K562 (cell line): ENCODE results near the gene NAA80. TPM values are rescaled to one million over a fixed set of nuclear protein-coding genes. Genes with fewer than 3 reads are reported as not detected.
A peak's percentile ranks its signal among the peaks of the same experiment; 100 is the strongest.

Experiments
- ADNP ChIP-seq: fragments of 200-800 bp; sonication (Bioruptor generic); IDR thresholded peaks from 2 replicates; pipeline ENCODE4 v1.6.1; 2016; ENCODE audit warnings: missing genetic modification characterization, missing compliant biosample characterization
- BRD4 ChIP-seq: fragments of 200-600 bp; sonication (generic); IDR thresholded peaks from 2 replicates; pipeline ENCODE4 v1.6.1; 2017; ENCODE audit warnings: inconsistent platforms
- CHD4 ChIP-seq: fragments of 200-600 bp; sonication (generic); IDR thresholded peaks from 3 replicates; pipeline ENCODE4 v1.6.1; 2012; ENCODE audit warnings: low read depth, mild to moderate bottlenecking, mixed read lengths, low read length, inconsistent platforms; ENCODE audit not compliant: insufficient read depth, insufficient replicate concordance, poor library complexity, severe bottlenecking
- DACH1 ChIP-seq: fragments of 450-650 bp; IDR thresholded peaks from 2 replicates; pipeline ENCODE4 v1.6.1; 2018; ENCODE audit not compliant: partially characterized antibody
- ELF2 ChIP-seq: fragments of 250-450 bp; sonication (Bioruptor Pico); IDR thresholded peaks from 2 replicates; pipeline ENCODE4 v1.5.0; 2021; ENCODE audit warnings: mild to moderate bottlenecking
- GTF2E2 ChIP-seq: fragments of 200-800 bp; sonication (Bioruptor generic); IDR thresholded peaks from 2 replicates; pipeline ENCODE4 v1.6.1; 2016; ENCODE audit warnings: missing genetic modification characterization, missing compliant biosample characterization
- KLF13 ChIP-seq: fragments of 450-650 bp; IDR thresholded peaks from 2 replicates; pipeline ENCODE4 v1.6.1; 2016; ENCODE audit warnings: missing genetic modification characterization, low read depth, mild to moderate bottlenecking, missing compliant biosample characterization, moderate library complexity, borderline replicate concordance
- MCM2 ChIP-seq: fragments of 450-650 bp; IDR thresholded peaks from 2 replicates; pipeline ENCODE4 v1.6.1; 2017; ENCODE audit warnings: low read depth, mild to moderate bottlenecking
- MTA3 ChIP-seq: fragments of 450-650 bp; formaldehyde crosslinking; IDR thresholded peaks from 2 replicates; pipeline ENCODE4 v1.6.1; 2017; ENCODE audit warnings: mild to moderate bottlenecking, borderline replicate concordance
- NCOA2 ChIP-seq, 2 experiments: fragments of 450-650 bp; IDR thresholded peaks; 2 replicates each; pipeline ENCODE4 v1.6.1; 2018; ENCODE audit warnings: mild to moderate bottlenecking in 2 of 2, moderate library complexity in 1 of 2; ENCODE audit not compliant: partially characterized antibody in 2 of 2
- NFATC3 ChIP-seq: fragments of 450-650 bp; IDR thresholded peaks from 2 replicates; pipeline ENCODE4 v1.6.1; 2017; ENCODE audit warnings: mild to moderate bottlenecking
- PRMT5 ChIP-seq: sonication (generic); formaldehyde crosslinking; IDR thresholded peaks from 2 replicates; pipeline ENCODE4 v1.5.0; 2020; ENCODE audit warnings: missing genetic modification reagents
- PYGO2 ChIP-seq: fragments of 450-650 bp; IDR thresholded peaks from 2 replicates; pipeline ENCODE4 v1.6.1; 2016; ENCODE audit warnings: mild to moderate bottlenecking, missing genetic modification characterization, moderate library complexity, missing compliant biosample characterization
- RFX1 ChIP-seq: fragments of 450-650 bp; IDR thresholded peaks from 2 replicates; pipeline ENCODE4 v1.6.1; 2016; ENCODE audit warnings: mild to moderate bottlenecking, moderate library complexity
- SMAD3 ChIP-seq: fragments of 450-650 bp; formaldehyde crosslinking; conservative IDR thresholded peaks from 2 replicates; pipeline ENCODE4 v1.4.0; 2020; ENCODE audit warnings: mild to moderate bottlenecking
- SRSF9 ChIP-seq: fragments of 200-400 bp; formaldehyde crosslinking; IDR thresholded peaks from 2 replicates; pipeline ENCODE4 v1.6.1; 2017; ENCODE audit warnings: low read depth, low read length, borderline replicate concordance
- TCF7L2 ChIP-seq: fragments of 150-350 bp; IDR thresholded peaks from 2 replicates; pipeline ENCODE4 v1.6.1; 2016; ENCODE audit warnings: low read depth, mild to moderate bottlenecking, low read length, moderate library complexity
- TFE3 ChIP-seq: fragments of 450-650 bp; formaldehyde crosslinking; IDR thresholded peaks from 2 replicates; pipeline ENCODE4 v1.4.0; 2020; ENCODE audit warnings: mild to moderate bottlenecking, mixed read lengths
- THRAP3 ChIP-seq: fragments of 450-650 bp; IDR thresholded peaks from 2 replicates; pipeline ENCODE4 v1.6.1; 2016; ENCODE audit warnings: mild to moderate bottlenecking, inconsistent platforms, borderline replicate concordance
- ZKSCAN8 ChIP-seq: fragments of 200-800 bp; sonication (Bioruptor generic); IDR thresholded peaks from 2 replicates; pipeline ENCODE4 v1.6.1; 2016; ENCODE audit warnings: missing genetic modification characterization, missing compliant biosample characterization
- ZNF174 ChIP-seq: fragments of 250-450 bp; sonication (Bioruptor Pico); IDR thresholded peaks from 2 replicates; pipeline ENCODE4 v1.4.0; 2020; ENCODE audit warnings: mild to moderate bottlenecking
- ZNF175 ChIP-seq: fragments of 200-800 bp; sonication (Bioruptor generic); IDR thresholded peaks from 2 replicates; pipeline ENCODE4 v1.6.1; 2016; ENCODE audit warnings: low read depth, mild to moderate bottlenecking, missing genetic modification characterization, missing compliant biosample characterization
- ZNF23 ChIP-seq: fragments of 250-450 bp; sonication (Bioruptor Pico); IDR thresholded peaks from 2 replicates; pipeline ENCODE4 v1.4.0; 2020; ENCODE audit warnings: mild to moderate bottlenecking
- ZNF57 ChIP-seq: fragments of 450-650 bp; formaldehyde crosslinking; IDR thresholded peaks from 2 replicates; pipeline ENCODE4 v1.4.0; 2020; ENCODE audit warnings: mild to moderate bottlenecking, moderate library complexity
- ZNF75A ChIP-seq: fragments of 450-650 bp; formaldehyde crosslinking; IDR thresholded peaks from 2 replicates; pipeline ENCODE4 v1.4.0; 2020; ENCODE audit warnings: mild to moderate bottlenecking
- polyA plus RNA-seq, 8 experiments: library from polyadenylated mRNA; depleted of rRNA in 4 of 8; stranded (reverse) in 5 of 8; unstranded in 3 of 8; fragments of >200 nt; fragmentation: Nextera tagmentation in 2 of 8; fragmentation: Illumina TruSeq in 1 of 8; extraction: Ambion mirVana in 2 of 8; extraction: Trizol in 1 of 8; gene quantifications; 2 replicates each; pipeline versions ENCODE4 v1.2.1 to v1.2.3, GENCODE V29; 2011 to 2014; ENCODE audit warnings: inconsistent platforms in 1 of 8, missing spikeins in 1 of 8
- total RNA-seq, 7 experiments: library from RNA; depleted of rRNA in 6 of 7; stranded (reverse); fragments of >200 nt in 6 of 7; fragmentation: Illumina TruSeq in 2 of 7; extraction: Trizol in 2 of 7; gene quantifications; 2 replicates each; pipeline versions ENCODE4 v1.2.1 to v1.2.3, GENCODE V29; 2011 to 2021; ENCODE audit warnings: low replicate concordance in 1 of 7
- TF ChIP-seq, protein P1 (sequence below): fragments of 450-650 bp; IDR thresholded peaks from 2 replicates; pipeline ENCODE4 v1.6.1; 2014; ENCODE audit warnings: low read depth, mild to moderate bottlenecking, moderate library complexity, borderline replicate concordance
- TF ChIP-seq, protein P2 (sequence below): sonication (generic); formaldehyde crosslinking; IDR thresholded peaks from 2 replicates; pipeline ENCODE4 v1.8.0; 2022; ENCODE audit warnings: mild to moderate bottlenecking, missing genetic modification reagents

Gene NAA80
- total and polyA plus RNA-seq, 9 of the 15 experiments (the other 6 are each of a cell fraction or from before 2014, with no cell fraction given) = 0.82 to 24.0 (median 8.6) TPM

DNA sequence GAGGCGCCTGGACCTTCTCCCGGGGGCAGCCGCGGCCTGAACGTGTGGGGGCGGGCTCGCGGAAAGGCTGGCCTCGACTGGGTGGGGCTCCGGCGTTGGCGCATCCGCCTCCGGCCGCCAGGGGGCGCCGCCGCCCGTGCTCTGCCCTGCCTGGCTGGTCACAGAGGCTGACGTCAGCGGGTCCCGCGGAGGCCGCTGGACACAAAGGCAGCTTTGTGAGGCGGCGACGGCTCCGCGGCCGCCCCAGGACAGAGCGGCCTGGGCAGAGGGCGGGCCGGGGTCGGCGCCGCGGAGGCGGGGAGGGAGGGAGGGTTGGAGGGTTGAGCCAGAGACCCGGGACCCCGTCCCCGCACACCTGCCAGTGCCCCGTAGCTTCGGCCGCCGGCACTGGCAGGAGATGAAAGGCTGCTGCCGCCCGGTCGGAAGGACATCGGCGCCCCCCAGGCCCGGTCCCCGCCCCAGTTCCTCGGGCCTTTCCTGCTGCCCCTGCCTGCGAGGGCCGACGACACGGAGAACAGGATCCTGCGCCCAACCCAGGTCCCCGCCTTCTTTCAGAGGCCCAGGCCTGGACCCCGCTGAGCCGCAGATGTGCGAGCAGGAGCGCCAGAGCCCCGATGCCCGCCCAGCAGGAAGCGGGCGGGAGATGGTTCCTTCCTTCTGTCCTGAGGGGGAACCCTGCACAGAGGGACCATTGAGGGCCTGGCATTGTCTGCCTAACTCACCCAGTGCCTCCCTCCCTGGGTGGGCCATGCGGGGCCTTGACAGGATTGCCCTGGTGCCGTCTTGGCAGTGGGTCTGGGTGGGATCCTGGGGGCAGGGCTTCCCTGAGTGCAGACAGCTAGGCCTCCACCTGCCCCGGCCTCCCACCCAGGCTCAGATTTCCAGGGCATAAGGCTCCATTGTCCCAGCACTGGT is 38.9 kb downstream of the NAA80 start (continued):
- TF ChIP-seq CHD4 (no peak), MTA3 (peak; percentile 40; the same call in 1 of the 2 replicates), NFATC3 (no peak), BRD4 (no peak), MCM2 (no peak), THRAP3 (no peak), ELF2 (CRISPR knock-in tag) (no peak), TFE3 (CRISPR knock-in tag) (no peak), DACH1 (no peak), ZNF23 (CRISPR knock-in tag) (no peak), TCF7L2 (no peak), ZNF174 (no peak), ZNF175 (CRISPR knock-in tag) (no peak), ZNF75A (no peak), NCOA2 (IDR thresholded peaks at IDR 0.05; ENCODE audit: partially characterized antibody in 2 of 2) (no peak), SMAD3 (CRISPR knock-in tag) (no peak), SRSF9 (no peak), PYGO2 (tag) (no peak), ADNP (tag) (no peak), ZNF57 (no peak), ZKSCAN8 (no peak), KLF13 (tag) (no peak), PRMT5 (no peak), GTF2E2 (tag) (no peak), RFX1 (no peak)
- TF ChIP-seq, protein P1, sequence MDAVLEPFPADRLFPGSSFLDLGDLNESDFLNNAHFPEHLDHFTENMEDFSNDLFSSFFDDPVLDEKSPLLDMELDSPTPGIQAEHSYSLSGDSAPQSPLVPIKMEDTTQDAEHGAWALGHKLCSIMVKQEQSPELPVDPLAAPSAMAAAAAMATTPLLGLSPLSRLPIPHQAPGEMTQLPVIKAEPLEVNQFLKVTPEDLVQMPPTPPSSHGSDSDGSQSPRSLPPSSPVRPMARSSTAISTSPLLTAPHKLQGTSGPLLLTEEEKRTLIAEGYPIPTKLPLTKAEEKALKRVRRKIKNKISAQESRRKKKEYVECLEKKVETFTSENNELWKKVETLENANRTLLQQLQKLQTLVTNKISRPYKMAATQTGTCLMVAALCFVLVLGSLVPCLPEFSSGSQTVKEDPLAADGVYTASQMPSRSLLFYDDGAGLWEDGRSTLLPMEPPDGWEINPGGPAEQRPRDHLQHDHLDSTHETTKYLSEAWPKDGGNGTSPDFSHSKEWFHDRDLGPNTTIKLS = no peak
- TF ChIP-seq, protein P2, sequence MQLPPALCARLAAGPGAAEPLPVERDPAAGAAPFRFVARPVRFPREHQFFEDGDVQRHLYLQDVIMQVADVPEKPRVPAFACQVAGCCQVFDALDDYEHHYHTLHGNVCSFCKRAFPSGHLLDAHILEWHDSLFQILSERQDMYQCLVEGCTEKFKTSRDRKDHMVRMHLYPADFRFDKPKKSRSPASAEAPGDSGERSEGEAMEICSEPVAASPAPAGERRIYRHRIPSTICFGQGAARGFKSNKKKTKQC (CRISPR knock-in tag) = no peak
